Left ventricle myocardium superior (tissue), 1 donor: ENCODE data around the gene ID1. TPM values are rescaled to one million over a fixed set of nuclear protein-coding genes. Genes with fewer than 3 reads are reported as not detected.
"Not testable (repeated sequence)": the region's sequence is repeated elsewhere in the genome, so short reads cannot be mapped to it uniquely, and the experiment has no call there.

ENCODE experiments used
- ATAC-seq: fragments of 200-7000 bp; cut with Tn5 transposase; one replicate; pipeline ENCODE4 v1.9.1; 2020; ENCODE audit warnings: mild to moderate bottlenecking, moderate library complexity
- DNase-seq: peaks from one replicate; pipeline ENCODE4 v3.0.0-alpha.2; 2020
- intact Hi-C: fragments of 100-400 bp; cut with micrococcal nuclease; formaldehyde crosslinking; loops from one replicate; pipeline ENCODE4 v1.11.0; 2022
- total RNA-seq: library from RNA; stranded (reverse); fragmentation: NEBNext Ultra II Directional; extraction: Animal tissue kit (Norgen Biotek cat#: 25700); gene quantifications from one replicate; pipeline ENCODE4 v1.2.1, GENCODE V29; 2021
- donor health status: DM: no; HTN: yes; CAD: no; lungs with severe emphysema.

Gene ID1
- total RNA-seq, 1 donor from 2014 or later, result 99.2 TPM

DNA sequence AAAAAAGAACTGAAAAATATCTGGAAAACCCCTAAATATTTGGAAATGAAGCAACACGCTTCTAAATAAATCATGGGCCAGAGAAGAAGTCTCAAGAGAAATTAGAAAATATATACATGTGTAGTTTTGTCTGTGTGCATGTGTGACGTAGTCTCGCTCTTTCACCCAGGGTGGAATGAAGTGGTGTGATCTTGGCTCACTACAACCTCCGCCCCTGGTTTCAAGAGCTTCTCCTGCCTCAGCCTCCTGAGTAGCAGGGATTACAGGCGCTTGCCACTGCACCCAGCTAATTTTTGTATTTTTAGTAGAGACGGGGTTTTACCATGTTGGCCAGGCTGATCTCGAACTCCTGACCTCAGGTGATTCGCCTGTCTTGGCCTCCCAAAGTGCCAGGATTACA is 21.4 kb downstream of the ID1 start:
- ATAC-seq, DNase-seq, intact Hi-C loops: not testable (repeated sequence)

DNA sequence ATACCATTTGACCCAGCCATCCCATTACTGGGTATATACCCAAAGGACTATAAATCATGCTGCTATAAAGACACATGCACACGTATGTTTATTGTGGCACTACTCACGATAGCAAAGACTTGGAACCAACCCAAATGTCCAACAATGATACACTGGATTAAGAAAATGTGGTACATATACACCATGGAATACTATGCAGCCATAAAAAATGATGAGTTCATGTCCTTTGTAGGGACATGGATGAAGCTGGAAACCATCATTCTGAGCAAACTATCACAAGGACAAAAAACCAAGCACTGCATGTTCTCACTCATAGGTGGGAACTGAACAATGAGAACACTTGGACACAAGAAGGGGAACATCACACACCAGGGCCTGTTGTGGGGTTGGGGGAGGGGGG is 23.0 kb downstream of the ID1 start:
- DNase-seq, ATAC-seq, intact Hi-C loops: not testable (repeated sequence)

DNA sequence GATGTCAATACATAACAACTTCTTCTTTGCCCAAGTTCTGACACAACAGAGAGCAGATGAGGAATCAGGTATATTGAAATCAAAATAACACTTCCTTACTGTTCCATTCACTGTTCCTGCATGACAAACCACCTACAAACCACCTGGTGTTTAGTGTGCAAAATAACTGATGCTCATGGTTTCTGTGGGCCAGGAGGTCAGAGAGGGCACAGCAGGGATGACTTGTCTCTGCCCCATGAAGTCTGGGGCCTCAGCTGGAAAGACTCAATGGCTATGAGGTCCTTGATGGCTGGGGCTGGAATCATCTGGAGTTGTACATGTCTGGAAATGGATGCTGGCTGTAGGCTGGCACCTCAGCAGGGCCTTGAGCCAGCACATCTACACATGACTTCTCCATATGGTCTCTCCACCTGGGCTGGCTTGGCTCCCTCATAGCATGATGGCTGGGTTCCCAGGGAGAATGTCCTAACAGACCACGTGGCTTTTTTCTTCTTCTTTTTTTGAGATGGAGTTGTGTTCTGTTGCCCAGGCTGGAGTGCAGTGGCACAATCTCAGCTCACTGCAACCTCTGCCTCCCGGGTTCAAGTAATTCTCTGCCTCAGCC is 25.2 kb downstream of the ID1 start:
- no peak for DNase-seq
- ATAC-seq, result peak; percentile 11
- intact Hi-C loops, result no loop called here

DNA sequence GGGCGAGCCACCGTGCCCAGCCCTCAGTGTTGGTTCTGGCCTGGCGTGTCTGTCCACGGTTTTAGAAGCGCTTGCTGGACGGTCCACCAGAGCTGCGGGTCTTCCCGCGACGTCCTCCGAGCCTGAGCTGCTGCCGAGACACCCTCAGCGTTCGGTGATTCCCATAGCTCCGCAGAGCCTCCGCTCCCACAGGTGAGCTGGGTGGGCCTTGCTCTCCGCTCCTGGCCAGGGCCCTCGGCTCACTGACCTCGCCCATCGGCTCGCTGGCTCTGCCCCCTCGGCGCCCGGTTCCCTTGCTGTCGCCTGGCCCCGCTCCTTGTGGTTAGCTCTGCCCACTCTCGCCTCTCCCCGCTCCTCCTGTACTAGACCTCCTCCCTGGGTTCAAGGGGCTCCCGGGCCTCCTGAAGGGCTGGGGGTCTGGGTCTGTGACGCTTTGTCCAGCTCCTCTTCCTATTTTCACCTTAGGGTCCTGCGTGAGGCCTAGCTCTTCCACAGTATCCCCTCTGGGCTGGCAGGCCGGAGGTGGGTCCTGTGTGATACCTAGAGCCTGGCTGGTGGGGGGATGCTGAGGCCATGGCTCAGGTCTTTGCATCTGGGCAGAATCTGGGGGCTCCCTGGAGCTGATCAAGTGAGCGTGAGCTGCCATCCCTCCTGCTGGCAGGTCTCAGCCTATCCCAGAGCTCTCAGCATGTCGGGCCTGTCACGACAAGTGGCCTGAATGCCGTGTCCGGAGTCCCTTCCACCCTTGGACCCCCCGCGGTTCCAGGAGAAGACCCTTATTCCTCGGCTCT is 27.7 kb downstream of the ID1 start:
- intact Hi-C loops, result no loop called here
- ATAC-seq (no peak), DNase-seq (no peak)

DNA sequence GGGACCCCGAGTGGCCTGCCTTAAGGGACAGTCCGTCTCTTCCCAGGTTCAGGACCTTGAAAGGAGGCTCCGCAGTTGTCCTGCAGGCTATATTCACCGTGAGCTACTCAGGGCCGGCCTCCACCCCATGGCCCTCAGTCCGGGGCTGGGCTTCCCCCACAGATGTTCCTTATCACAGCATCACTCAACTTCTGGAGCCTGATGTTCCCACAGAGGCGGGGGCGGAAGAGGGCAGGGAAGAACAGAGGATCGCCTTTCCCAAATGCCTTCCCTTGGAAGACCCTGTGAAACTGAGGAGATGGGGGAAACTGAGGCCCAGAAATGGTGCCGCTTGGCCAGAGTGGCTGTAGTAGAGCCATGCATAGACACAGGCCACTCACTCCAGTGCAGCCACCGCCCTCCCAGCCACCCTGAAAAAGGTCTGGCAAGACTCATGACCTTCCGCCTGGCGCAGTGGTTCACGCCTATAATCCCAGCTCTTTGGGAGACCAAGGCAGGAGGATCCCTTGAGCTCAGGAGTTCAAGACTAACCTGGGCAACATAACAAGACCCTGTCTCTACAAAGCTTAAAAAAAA is 28.3 kb downstream of the ID1 start:
- ATAC-seq (peak; percentile 63), DNase-seq (peak; percentile 53)
- intact Hi-C loops, result no loop called here

DNA sequence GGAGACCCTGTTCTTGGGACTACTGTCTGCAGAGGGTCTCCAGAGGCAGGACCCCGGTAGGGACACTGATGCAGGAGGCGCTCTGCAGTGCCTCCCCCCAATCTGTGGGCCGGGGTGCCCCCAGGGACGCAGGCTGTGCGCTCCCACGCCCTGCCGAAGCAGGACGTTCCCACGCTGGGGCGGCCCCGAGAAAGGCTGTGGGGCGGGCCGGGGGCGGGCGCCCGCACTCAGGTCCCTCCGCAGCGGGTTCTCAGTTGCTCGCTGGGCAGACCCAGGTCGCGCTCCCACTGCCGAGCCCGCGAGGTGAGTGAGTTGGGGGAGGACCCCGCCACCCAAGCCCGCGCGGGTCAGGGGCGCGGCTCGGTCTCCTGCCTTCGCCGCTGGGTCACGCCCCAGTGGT is 32.6 kb downstream of the ID1 start, which contains the start of gene COX4I2:
Gene COX4I2, plus strand, starts transcription at position 253 of the 400 bp plus-strand sequence. CDS start 1,106 bp downstream, outside the sequence.
- DNase-seq, result peak; percentile 62
- intact Hi-C loops, result no loop called here
- ATAC-seq, result peak; percentile 74

DNA sequence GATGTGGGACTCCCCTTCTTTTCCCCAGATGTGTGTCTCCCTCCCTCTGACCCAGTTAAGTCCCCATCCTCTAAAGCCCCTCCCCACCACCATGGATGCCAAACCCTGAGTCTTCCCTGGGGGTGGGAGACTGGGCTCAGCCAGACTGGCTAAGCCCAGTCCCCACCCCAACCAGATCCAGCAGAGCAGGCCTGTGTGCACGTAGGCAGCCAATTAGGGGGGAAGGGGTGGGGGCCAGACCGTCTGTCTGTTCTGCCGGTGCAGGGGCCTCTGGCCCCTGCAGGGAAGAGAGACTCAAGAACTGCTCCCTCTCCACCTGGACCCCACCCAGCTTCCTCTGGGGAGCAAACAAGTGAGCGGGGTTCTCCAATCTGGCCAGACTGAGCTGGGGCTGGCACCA is 33.2 kb downstream of the ID1 start:
- intact Hi-C loops, result no loop called here
- ATAC-seq, result peak; percentile 29

DNA sequence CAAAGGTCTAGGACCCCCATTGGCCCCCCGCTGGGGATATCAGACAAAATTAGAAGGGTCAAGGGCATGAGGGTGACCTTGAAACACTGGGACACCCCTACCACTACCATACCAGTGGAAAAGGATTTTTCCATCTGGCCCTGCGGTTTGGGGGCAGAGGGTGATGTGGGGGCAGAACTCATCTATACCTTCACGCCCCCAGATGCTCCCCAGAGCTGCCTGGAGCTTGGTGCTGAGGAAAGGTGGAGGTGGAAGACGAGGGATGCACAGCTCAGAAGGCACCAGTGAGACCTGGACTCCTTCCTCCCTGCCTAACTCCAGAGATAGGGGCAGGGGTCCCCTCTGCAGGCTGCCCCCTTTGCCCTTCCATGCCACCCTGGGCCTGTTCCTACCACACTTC is 33.7 kb downstream of the ID1 start:
- no peak for DNase-seq
- ATAC-seq, result no peak
- intact Hi-C loops, result no loop called here

More for the DNA sequence above, 33.2 kb downstream of the ID1 start:
- no peak for DNase-seq

DNA sequence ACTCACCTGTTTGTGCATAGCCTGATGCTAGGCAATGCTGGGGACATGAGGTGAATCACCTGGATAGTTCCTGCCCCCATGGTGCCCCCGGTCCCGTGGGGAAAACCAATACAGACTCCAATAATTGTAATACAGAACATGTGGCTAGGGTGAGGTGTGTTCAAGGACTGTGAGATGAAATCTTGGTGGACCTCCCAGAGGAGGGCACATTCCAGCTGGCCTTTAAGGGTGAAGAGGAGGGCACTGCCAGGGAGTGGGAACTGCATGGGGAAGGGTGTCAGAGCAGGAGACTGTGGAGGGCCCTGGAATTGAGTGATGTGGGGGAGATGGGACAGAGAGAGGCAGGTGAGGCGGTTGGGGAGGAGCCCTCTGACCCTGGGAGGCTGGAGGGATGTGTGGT is 35.2 kb downstream of the ID1 start:
- ATAC-seq, result no peak
- intact Hi-C loops, result no loop called here
- DNase-seq, result no peak

DNA sequence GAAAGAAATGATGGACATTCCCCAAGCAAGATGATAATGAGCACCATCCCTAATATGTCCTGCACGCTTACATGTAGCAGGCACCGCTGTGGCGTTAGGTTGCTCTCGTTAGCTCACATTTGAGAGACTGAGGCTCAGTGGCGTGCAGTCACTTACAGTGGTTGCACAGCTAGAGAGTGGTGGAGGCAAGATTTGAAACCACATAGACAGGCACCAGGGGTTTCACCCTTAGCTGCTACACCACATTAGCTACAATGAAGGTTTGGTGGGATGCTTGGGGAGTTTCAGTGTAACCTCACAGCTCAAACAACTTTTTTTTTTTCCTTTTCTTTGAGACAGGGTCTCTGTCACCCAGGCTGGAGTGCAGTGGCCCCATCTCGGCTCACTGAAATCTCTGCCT is 36.3 kb downstream of the ID1 start:
- ATAC-seq, result no peak
- intact Hi-C loops, result no loop called here

DNA sequence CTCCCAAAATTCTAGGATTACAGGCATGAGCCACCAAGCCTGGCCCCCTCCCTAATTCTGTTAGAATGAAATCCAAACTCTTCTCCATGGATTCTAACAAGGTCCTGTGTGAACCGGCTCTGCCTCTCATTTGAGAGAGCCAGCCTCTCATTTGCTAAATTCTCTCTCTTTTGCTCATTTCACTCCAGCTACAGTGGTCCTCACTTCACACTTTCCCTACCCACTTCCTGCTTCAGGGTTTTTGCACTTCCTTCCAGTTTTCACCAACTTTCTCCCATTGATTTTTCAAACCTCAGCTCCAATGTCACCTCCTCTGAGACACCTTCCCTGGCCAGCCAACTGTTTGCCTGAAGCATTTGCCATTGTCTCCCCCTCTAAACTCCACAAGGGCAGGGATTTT is 37.7 kb downstream of the ID1 start:
- intact Hi-C loops, result no loop called here
- DNase-seq (no peak), ATAC-seq (no peak)

More for the DNA sequence above, 36.3 kb downstream of the ID1 start:
- no peak for DNase-seq

DNA sequence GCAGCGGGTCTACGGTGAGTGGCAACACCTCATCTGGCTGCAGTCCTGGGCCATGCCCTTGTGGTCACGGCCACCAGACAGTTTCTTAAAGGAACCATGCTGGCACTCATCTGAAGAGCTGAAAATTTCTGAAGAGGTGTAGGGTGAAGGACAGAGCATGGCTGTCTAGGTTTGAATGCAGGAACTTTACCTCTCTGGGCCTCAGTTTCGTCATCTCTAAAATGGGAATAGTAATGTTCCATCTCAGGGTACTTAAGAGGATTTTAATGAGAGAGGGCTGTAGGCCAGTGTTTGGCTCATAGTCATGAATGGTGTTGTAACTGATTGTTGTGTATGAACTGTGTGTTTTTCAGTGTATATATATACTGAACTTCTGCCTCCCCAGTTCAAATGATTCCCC is 38.4 kb downstream of the ID1 start:
- ATAC-seq (no peak), DNase-seq (no peak)
- intact Hi-C loops, result no loop called here

DNA sequence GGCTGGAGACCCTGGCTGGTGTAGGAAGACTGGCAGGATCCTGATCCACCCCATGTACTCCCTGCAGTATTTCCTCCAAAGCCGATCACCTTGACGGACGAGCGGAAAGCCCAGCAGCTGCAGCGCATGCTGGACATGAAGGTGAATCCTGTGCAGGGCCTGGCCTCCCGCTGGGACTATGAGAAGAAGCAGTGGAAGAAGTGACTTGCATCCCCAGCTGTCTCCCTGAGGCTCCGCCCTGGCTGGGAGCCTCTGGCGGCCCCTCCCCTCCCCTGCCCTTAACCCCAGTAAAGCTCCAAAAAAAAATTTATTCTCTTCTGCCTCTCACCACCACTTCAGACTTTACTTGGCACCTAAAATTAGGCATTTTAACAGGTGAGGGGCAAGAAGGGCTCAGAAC is 39.6 kb downstream of the ID1 start:
- intact Hi-C loops, result no loop called here
- peak; percentile 38 for ATAC-seq
- DNase-seq, result no peak

DNA sequence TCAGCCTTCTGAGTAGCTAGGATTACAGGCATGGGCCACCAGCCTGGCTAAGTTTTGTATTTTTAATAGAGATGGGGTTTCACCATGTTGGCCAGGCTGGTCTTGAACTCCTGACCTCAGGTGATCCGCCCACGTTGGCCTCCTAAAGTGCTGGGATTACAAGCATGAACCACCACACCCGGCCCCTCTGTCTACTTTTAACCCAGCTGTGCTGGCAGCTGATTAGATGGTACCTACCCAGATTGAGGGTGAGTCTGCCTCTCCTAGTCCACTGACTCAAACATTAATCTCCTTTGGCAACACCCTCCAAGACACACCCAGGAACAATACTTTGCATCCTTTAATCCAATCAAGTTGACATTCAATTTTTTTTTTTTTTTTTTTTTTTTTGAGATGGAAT is 43.0 kb downstream of the ID1 start:
- ATAC-seq, DNase-seq, intact Hi-C loops: not testable (repeated sequence)

DNA sequence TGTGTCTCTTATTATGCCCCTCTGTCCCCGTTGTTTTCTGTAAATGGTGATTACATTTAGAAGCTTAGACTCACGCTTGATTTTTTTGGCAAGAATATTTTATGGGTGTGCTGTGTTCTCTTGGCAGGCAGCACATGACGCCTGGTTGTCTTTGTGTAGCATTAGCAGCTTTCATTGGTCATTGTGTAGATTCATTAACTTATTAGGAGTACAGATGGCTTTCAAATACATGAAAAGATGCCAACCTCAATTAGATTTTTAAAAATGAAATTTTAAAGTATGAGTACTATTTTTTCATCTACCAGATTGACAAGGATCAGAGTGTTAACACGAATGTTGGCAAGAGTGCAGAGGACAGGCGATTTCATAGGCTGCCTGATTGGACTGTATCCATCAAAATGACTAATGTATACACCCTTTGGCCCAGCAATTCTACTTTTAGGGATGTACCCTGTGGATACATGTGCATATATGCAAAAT is 47.9 kb downstream of the ID1 start:
- ATAC-seq (peak; percentile 50), DNase-seq (no peak)
- intact Hi-C loops, result no loop called here

DNA sequence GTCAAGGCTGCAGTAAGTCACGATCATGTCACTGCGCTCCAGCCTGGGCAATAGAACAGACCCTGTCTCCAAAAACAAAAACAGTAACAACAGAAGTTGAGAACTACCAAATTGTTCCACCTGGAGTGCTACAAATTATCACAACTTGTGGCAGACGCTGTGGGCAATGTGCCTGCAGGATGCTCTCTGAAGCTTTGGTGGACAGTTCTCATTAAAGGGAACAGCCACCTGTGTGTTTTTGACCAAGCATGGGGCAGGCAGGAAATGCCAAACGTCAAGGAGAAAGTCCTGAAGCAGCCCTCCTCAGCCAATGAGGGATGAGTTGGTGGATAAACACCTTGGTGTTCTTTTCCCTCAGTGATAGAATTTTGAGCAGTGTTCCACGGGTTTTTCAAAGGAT is 48.5 kb downstream of the ID1 start:
- DNase-seq (no peak), ATAC-seq (no peak)
- intact Hi-C loops, result no loop called here

DNA sequence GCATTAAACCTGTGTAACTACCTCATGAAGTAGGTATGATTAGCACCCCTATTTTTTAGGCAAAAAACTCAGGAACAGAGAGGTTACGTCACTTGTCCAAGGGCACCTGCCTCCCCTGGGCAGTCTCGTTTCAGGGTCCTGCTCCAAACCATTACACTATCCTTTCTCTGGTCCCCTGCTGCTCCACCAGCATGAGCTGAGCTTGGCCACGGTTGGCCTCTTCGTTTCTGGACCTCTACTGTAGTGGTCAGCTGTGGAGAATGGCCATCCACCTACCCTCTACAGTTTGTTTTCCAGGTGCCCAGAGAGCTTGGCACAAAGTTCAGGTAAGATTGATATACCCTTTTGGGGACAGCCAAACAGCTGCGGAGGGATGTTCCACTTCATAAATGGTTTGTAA is 49.4 kb downstream of the ID1 start:
- ATAC-seq (no peak), DNase-seq (no peak)
- intact Hi-C loops, result no loop called here
